GM19372 (cell line): ENCODE data around the gene PRM3.

Experiments used
- ATAC-seq: cut with Tn5 transposase; IDR thresholded peaks from one replicate; pipeline ENCODE4 v1.9.1; 2021; ENCODE audit warnings: mild to moderate bottlenecking, low read depth, moderate library complexity; ENCODE audit not compliant: unreplicated experiment

The PRM3 gene

DNA sequence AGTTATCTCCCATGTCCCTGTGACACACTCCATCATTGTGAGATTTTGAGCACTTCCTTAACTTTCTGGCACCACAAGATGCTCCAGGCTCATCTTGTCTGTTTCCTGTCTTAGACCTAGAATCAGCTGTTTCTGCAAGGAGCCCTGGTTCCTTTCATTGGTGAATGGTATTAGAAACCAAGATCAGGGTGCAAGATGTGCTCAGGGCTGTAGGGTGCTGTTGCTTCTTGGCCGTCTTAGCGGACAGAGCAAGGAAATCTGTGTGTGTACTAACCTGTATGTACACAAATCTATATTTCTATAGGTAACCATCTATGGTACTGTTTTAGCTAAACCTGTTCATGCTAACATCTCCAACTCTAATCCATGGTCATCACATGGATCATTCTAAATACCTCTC, 15.8 kb upstream of the PRM3 start:
- no peak for ATAC-seq

DNA sequence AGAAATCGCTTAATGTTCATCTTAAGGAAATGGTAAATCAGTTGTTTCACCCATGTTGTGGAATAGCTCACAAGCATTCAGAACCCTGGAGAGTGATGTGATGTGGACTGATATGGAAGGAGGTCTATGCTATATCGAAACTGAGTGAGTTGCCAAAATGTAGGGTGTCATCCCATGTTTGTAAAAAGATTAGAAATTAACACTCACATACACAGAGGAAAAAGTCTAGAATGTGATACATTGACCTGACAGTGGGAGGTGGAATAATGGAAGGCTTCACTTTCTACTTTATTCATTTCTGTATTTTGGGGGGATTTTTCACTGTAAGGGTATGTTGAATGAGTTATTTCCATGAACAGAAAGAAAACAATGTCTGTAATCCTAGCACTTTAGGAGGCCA, 12.4 kb upstream of the PRM3 start:
- no peak for ATAC-seq

- no peak for ATAC-seq
Measured at GRCh38 chr16:11283820-11284248, 10.4 kb upstream of the PRM3 start.

DNA sequence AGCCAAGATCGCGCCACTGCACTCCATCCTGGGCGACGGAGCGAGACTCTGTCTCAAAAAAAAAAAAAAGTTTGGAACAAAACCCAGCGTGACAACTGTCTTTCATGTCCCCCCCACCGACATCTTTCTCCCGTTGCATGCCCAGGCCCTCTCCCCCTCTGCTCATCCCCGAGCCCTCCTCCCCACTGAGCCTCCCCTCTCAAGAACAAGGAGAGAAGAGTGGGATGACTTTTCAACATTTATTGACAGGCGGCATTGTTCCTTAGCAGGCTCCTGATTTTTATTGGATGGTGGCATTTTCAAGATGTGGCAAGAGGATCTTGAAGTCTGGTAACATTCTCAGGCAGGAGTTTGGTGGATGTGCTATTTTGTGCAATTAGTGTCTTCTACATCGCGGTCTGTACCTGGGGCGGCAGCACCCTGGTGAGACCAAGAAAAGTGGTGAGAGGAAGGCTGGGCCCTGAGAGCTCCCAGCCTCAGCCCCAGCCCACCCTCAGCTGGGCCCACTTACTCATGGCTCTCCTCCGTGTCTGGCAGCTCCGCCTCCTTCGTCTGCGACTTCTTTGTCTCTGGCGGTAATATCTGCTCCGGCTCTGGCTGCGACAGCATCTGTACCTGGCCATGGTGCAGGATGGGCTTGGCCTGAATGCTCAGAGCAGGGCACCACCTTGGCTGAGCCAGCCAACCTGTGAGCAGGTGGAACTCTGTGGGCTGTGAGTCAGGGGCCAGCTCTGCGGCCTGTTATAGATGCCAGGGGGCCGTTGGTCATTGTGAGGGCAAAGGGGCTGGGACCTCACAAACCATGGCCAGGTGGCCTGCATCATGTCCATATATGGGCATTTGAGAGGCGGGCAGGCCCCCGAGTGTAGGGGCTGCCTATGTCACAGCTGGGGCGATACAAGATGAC, 7.4 kb upstream of the PRM3 start, which contains the start of gene PRM1:
PRM1 (minus strand) TSS at position 715 of the 907 bp plus-strand sequence; CDS start at position 623, 92 bp downstream.
- ATAC-seq = no peak

DNA sequence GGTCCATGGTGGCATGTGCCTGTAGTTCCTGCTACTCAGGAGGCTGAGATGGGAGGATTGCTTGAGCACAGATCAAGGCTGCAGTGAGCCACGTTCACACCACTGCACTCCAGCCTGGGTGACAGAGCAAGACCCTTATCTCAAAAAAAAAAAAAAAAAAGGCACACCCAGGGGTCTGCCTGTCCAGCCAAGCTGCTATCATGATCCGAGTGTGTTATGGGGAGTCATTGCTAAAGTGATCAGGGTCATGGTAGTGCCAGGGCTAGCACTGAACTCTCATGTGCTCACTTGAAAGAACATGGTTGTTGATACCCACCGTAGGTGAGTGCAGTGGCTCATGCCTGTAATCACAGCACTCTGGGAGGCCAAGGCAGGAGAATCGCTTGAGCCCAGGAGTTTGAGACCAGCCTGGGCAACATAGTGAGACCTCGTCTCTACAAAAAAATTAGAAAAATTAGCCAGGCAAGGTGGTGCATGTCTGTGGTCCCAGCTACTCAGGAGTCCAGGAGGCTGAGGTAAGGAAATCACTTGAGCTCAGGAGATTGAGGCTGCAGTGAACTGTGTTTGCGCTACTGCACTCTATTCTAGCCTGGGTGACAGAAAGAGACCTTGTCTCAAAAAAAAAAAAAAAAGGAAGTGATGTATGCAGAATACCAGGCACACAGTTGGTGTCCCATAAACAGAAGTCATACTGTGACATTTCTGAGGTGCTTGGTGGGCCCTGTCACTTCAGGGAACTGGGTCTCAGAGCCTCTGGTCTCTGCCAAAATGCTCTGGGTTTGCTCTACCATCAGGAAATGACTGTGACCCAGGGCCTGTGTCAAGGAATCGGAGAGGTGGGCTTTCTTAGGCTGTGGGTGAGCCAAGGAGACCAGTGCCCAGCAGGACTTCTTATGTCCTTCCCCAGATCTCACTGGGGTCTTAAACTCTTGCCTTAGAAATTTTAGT, 5.5 kb upstream of the PRM3 start:
- no peak for ATAC-seq

GRCh38 chr16:11277607-11278337, 4.3 kb upstream of the PRM3 start:
- ATAC-seq = no peak

DNA sequence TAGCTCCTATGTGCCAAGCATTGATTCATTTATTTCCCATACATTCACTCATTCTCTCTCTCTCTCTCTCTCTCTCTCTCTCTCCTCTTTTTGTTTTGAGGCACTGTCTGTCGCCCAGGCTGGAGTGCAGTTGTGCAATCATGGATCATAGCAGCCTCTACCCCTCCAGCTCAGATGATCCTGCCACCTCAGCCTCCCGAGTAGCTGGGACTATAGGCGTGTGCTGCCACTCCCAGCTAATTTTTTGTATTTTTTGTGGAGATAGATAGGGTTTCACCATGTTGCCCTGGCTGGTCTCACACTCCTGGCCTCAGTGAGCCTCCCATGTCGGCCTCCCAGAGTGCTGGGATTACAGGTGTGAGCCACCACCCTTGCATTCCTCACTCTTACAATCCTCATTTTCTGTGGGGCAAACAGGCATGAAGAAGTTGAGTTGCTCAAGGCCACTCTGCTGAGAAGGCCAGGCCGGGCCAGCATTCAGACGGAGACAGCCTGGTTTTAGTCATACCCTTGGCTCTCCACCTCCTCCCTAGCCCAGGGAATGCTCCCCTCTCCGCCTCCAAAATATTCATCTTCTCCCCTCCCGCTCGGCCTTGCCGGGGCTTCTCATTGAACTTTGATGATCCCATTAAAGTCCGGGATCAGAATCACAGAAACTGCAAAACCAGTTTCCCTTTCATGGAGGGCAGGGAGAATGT, 3.6 kb upstream of the PRM3 start:
- no peak for ATAC-seq

DNA sequence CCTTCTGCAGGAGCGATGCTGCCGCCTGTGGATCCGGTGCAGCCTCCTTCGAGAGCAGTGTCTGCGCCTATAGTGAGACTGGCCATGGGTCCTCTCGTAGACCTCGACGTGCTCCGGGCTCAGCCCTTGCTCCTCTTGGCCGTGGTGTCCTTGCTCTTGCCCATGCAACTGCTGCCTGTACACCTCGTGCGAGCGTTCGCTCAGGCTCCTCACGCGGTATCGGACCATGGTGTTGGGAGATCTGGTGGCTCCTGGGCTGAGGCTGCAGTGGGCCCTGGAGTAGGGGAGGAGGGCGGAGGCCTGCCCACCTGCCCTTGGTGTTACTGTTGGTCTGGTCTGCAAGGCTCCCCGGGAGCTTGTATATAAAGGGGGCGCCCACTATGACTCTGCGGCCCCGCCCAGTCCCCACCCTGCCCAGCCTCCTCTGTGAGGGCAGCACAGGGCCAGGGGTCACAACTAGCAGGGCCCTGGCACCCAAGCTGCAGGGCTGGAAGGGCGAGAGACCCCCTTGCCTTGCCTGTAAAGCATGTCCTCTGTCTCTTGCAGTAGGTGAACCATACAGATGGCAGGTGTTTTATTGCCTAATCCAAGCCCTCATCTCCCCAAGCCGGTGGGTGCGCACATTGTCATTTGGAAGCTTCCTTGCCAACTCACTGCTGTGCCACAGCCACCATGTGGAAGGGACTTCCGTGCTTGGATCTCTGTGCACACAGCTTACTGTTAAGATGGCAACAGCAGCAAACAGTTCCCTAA, 2.9 kb upstream of the PRM3 start, which contains the start of gene PRM2:
PRM2 (minus strand) TSS at position 338 of the 753 bp plus-strand sequence; CDS start at position 228, 110 bp downstream.
- no peak for ATAC-seq

- no peak for ATAC-seq
Measured at GRCh38 chr16:11274964-11275363, 1.5 kb upstream of the PRM3 start.

GRCh38 chr16:11273721-11274324, 394 bp upstream of the PRM3 start:
- ATAC-seq = no peak

DNA sequence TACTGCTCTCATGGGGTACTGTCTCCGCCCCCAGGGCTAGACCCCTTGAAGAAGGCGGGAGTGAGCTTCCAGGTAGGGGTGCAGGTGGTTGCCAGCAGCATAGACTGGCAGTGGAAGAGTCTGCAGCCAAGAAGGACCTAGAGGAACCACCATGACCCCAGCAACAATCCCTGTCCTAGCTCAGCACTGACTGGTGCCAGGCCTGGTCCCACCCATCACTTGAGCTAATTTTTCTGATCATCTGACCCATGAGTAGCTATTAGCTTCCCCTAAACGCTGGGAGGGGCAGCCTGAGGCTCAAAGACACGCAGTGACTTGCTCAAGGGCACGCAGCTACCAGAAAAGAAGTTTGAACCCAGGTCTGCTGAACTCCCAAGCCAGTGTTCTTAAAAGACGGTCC, 945 bp downstream of the PRM3 start:
- ATAC-seq = no peak

DNA sequence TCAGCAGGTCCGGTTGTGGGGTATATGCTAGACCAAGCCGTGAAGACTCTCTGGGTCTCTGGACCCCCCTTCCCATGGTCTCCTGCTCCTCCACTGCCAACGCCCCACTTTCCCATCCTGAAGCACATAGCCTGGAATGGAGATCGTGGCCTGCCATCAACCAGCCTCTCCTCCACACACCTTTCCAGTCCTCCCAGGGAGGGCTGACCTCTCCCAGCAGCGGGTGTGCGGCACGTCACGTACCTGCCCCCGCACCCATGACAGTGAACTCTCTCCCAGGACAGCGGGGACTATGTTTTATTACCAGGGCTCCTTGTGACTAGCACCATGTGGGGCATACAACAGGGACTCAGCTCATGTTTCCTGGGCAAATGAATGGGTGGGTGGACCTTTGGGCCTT, 1.8 kb downstream of the PRM3 start:
- no peak for ATAC-seq

DNA sequence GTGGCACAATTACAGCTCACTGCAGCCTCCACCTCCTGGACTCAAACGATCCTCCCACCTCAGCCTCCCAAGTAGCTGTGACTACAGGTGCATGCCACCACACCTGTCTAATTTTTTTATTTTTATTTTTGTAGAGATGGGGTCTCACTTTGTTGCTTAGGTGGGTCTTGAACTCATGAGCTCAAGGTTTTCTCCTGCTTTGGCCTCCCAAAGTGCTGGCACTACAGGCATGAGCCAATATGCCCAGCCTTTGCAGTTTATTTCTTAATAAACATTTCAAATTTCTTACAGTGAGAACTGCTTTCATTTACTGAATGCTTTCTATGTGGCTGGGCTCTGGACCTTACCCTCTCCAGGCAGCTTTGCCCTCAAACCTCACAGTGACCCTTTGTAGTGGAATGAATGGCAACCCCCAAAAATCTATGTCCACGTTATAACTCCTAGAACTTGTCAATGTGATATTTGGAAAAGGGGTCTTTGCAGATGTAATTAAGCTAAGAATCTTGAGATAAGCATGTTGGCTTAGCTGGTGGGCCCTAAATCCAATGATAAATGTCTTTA, 2.7 kb downstream of the PRM3 start:
- no peak for ATAC-seq

DNA sequence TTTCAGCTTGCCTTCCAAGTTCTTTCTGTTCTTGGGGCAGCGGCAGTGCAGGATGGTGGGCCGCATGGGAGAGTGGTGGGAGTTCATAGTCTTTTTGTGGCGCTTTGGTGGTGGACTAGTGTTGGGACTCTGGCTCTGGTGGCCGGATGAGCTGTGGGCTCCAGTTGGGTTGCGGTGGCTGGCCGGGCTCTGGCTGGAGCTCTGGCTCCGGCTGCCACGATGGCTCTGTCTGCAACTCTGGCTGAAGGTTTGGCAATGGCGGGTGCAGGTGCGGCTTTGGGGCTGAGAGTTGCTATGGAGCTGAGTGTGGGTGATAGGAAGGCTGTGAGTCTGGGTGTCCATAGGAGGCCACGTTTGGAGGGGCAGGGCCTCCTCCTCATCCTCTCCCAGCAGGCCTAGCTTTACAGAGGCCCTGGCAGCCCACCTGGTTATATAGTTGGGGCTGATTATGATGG, 4.5 kb downstream of the PRM3 start, which contains the start of gene TNP2:
TNP2 (minus strand) TSS at position 405 of the 455 bp plus-strand sequence; CDS start at position 342, 63 bp downstream.
- ATAC-seq = no peak

GRCh38 chr16:11265124-11265523, 8.3 kb downstream of the PRM3 start:
- ATAC-seq = no peak

DNA sequence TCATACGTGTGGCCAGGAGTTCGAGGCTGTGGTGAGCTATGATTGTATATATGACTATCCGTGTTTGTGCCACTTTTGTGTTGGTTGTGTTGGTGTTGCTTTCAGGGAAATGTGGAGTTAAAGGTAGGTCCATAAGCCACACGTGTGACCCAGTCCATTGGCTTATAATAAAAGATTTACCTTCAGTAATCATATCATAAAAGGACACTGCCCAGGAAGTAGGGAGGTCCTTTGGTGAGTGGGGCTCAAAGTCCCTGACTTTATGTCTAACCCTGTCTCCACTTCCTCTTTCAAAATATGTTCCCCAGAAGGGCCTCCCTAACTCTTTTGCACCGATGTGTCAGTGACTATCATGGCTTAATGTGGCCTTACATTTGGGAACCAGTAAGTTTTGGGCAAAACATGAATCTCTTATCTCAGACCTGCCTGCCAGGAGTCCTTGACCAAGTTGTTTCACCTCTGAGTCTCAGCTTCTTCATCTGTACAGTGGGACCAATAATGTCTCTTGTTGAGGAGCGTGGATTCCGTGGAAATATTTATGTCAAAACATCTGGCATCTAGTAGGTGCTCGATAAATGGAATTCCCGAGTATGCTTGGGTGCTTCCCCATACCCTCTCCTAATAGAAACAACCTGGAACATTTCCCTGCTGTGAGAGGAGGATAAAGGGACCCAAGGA, 9.1 kb downstream of the PRM3 start:
- no peak for ATAC-seq

GRCh38 chr16:11263737-11264136, 9.7 kb downstream of the PRM3 start:
- no peak for ATAC-seq

DNA sequence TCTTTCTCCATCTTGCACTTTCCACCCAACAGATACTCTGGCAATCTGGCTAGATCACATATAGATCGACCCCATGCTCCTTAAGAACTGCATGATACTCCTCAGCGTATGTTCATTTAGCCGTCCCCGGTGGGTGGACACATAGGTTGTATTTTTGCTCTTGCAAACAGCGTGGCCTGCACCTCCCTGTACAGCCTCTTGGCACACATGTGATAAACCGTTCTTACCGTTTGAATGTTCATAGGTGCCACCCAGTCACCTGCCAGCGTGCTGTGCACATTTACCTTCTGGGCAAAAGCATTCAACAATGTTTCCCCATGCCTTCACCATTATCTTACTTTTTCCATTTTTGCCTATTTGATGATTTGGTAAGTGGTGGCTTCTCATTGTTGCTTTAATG, 10.5 kb downstream of the PRM3 start:
- no peak for ATAC-seq
